Measurements from ENCODE around the gene FIP1L1.
"Not testable (repeated sequence)": the region's sequence is repeated elsewhere in the genome, so short reads cannot be mapped to it uniquely, and the experiment has no call there.

Gene FIP1L1

DNA sequence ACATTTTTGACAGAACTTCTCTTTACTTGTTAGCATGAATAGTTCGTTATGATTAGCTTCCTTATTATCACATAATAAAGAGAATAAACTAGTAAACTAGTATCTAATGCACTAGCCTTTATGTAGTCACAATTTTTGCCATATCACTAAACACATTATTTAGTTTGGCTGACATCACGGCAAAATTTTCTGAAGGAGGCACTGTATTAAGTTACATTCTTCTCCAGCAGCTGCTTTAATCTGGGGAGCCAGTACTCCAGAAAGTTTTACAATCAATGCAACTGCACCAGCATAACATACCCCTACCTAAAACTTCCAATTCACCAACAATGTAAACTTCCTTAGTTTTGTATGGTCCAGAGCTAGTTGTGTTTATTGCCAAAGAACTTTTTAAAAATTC, 87.8 kb downstream of the FIP1L1 start:
- Histone ChIP-seq H3K36me3 (peaks cover 16% of the 10 kb centered on the region), H3K9me3 (ENCODE audit: severe bottlenecking) (peaks cover 11% of the 10 kb centered on the region), H3K27me3 (ENCODE audit: insufficient read depth, low read depth, severe bottlenecking) (no peaks in the 10 kb centered on the region), H3K4me3 (ENCODE audit: low read depth, low read length) (no peak overlapping the region), H3K27ac (no peak overlapping the region)
- no peak for DNase-seq
- TF ChIP-seq, protein P1, sequence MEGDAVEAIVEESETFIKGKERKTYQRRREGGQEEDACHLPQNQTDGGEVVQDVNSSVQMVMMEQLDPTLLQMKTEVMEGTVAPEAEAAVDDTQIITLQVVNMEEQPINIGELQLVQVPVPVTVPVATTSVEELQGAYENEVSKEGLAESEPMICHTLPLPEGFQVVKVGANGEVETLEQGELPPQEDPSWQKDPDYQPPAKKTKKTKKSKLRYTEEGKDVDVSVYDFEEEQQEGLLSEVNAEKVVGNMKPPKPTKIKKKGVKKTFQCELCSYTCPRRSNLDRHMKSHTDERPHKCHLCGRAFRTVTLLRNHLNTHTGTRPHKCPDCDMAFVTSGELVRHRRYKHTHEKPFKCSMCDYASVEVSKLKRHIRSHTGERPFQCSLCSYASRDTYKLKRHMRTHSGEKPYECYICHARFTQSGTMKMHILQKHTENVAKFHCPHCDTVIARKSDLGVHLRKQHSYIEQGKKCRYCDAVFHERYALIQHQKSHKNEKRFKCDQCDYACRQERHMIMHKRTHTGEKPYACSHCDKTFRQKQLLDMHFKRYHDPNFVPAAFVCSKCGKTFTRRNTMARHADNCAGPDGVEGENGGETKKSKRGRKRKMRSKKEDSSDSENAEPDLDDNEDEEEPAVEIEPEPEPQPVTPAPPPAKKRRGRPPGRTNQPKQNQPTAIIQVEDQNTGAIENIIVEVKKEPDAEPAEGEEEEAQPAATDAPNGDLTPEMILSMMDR (IDR thresholded peaks at IDR 0.05; ENCODE audit: low read depth, low read length): no peak

DNA sequence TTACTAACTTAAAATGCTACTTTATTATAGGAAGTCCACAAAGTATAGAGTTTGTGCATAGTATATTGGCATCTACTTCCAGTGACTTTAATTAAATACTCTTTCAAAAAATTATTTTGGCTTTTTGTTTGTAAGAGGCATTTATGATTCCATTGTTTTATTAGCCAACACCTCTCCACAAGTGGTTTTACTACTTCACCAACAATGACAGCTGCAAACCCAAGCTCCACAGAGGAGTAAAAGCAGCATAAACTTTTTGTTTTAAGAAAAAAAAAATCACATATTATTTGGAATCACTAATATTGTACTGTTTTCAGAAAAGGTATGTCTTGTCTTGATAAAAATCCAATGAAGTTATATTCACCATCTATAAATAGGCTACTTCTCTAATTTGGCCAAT, 88.5 kb downstream of the FIP1L1 start:
- H3K9me3 ChIP-seq (ENCODE audit: severe bottlenecking): peaks cover 11% of the 10 kb centered on the region
- H3K4me3 ChIP-seq (ENCODE audit: low read depth, low read length): no peak overlapping the region
- H3K36me3 ChIP-seq: peaks cover 16% of the 10 kb centered on the region
- no peak for DNase-seq
- H3K27me3 ChIP-seq (ENCODE audit: insufficient read depth, low read depth, severe bottlenecking): no peaks in the 10 kb centered on the region
- TF ChIP-seq, protein P1 (IDR thresholded peaks at IDR 0.05; ENCODE audit: low read depth, low read length): no peak
- no peak overlapping the region for H3K27ac ChIP-seq

DNA sequence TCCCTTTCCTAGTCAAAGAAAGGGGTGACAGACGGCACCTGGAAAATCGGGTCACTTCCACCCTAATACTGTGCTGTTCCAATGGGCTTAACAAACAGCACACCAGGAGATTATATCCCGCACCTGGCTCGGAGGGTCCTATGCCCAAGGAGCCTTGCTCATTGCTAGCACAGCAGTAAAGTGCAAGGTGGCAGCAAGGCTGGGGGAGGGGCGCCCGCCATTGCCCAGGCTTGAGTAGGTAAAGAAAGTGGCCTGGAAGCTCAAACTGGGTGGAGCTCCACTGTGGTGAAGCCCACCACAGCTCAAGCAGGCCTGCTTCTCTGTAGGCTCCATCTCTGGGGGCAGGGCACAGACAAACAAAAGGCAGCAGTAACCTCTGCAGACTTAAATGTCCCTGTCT, 89.1 kb downstream of the FIP1L1 start:
- not testable (repeated sequence) for H3K36me3 ChIP-seq; DNase-seq; H3K27me3 ChIP-seq (ENCODE audit: insufficient read depth, low read depth, severe bottlenecking); H3K27ac ChIP-seq; H3K4me3 ChIP-seq (ENCODE audit: low read depth, low read length)
- H3K9me3 ChIP-seq (ENCODE audit: severe bottlenecking): peaks cover 11% of the 10 kb centered on the region

DNA sequence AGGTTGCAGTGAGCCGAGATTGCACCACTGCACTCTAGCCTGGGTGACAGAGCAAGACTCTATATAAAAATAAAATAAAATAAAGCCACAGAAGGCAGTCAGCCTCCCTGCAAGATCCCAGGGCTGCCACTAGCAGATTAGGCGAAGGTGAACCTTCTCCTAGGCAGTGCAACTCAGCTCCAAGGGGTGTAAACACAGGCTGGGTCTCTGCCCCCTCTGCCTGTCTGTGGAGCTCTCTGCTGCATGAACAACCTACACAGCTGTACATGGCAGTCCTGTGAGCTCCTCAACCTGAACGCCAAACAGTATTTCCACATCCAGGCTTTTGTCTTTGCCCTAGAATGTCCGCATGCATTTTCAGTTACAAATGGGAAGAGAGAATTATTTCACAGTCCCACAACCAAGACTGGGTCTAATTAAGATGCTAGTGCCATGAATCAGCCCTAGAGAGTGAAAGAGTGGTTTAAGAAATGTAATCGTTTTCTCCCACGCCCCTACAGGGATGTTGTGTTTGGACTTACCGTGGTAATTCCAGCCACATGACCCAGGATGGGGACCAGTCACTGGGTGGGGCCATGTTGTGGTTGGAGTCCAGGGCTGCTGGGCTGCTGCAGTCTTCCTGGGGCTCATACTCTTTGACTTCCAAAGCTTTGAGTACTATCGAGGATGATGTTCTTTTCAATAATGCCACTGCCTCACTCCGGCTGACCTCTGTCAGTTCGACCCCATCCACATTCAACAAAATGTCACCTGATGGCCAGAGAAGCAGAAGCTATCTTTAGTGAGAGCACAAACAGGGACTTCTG, 99.0 kb downstream of the FIP1L1 start:
- Histone ChIP-seq H3K27me3 (ENCODE audit: insufficient read depth, low read depth, severe bottlenecking) (peaks cover 24% of the 10 kb centered on the region), H3K9me3 (ENCODE audit: severe bottlenecking) (no peaks in the 10 kb centered on the region), H3K4me3 (ENCODE audit: low read depth, low read length) (no peak overlapping the region), H3K27ac (no peak overlapping the region), H3K36me3 (no peaks in the 10 kb centered on the region)
- TF ChIP-seq, protein P1 (IDR thresholded peaks at IDR 0.05; ENCODE audit: low read depth, low read length): no peak
- DNase-seq: no peak

DNA sequence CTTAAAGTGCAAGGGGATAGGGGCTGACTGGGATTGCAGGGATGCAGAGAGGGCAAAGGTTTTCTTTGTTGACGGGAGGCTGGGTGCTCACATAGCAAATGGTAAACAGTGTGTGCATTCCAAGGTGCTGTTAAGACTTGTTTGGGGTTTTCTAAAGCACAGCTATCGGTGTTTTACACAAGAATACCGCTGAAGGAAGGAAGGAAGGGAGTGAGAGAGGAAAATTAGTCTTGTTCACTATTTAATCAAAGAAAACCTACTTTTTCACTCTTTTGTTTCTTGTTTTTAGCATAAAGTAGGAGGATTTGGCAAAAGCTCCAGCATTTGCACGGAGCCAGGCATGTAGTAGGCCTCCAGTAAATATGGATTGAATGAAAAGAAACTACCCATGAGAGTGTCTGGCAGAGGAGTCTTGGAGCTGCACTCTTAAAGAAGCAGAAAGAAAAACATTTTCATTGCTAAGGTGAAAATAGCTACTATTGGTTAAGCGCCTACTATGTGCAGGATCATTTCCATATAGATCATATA, 99.7 kb downstream of the FIP1L1 start:
- DNase-seq: no peak
- Histone ChIP-seq H3K36me3 (no peaks in the 10 kb centered on the region), H3K27ac (no peak overlapping the region), H3K9me3 (ENCODE audit: severe bottlenecking) (no peaks in the 10 kb centered on the region), H3K4me3 (ENCODE audit: low read depth, low read length) (no peak overlapping the region), H3K27me3 (ENCODE audit: insufficient read depth, low read depth, severe bottlenecking) (peaks cover 26% of the 10 kb centered on the region)
- TF ChIP-seq, protein P1 (IDR thresholded peaks at IDR 0.05; ENCODE audit: low read depth, low read length): no peak

DNA sequence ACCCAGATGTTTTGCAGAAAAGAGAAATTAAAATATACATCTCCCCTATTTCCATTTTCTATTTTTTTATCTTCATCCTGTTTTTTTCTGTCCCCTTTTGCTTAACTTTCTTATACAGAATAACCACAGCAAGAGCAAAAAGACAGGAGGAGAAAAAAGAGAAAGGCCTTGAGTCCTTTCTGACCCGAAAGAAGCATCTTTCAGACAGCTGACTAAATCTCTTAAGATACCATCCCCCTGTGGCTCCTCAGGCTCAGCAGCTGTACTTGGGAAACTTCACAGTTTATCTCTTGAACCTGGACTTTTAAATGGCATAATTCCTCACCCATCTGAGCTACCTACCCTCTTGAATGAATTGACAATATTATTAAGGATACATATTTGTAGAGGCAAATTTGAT, 100.2 kb downstream of the FIP1L1 start:
- TF ChIP-seq, protein P1 (IDR thresholded peaks at IDR 0.05; ENCODE audit: low read depth, low read length): no peak
- no peak overlapping the region for H3K27ac ChIP-seq

More for the DNA sequence above, 100.2 kb downstream of the FIP1L1 start:
- DNase-seq: no peak
- H3K27me3 ChIP-seq (ENCODE audit: insufficient read depth, low read depth, severe bottlenecking): peaks cover 29% of the 10 kb centered on the region
- H3K36me3 ChIP-seq: no peaks in the 10 kb centered on the region
- H3K4me3 ChIP-seq (ENCODE audit: low read depth, low read length): no peak overlapping the region
- H3K9me3 ChIP-seq (ENCODE audit: severe bottlenecking): no peaks in the 10 kb centered on the region

Measured in WERI-Rb-1 (cell line).